Panc1 (cell line): ENCODE measurements around the gene CFAP20DC. TPM values are rescaled to one million over a fixed set of nuclear protein-coding genes. Genes with fewer than 3 reads are reported as not detected.
"Not testable (repeated sequence)": the region's sequence is repeated elsewhere in the genome, so short reads cannot be mapped to it uniquely, and the experiment has no call there.

Experiments used
- ATAC-seq: fragments of 200-7000 bp; cut with Tn5 transposase; 2 replicates; pipeline ENCODE4 v1.9.1; 2020; ENCODE audit warnings: mild to moderate bottlenecking, moderate library complexity
- BruUV-seq: library from RNA; stranded (reverse); fragments of 400-500 nt; replicated peaks from 2 replicates; lab custom pipeline; 2021; lab: Mats Ljungman, UMichigan
- CTCF ChIA-PET: fragments of 300-600 bp; sonication (Branson Sonifier 250); formaldehyde crosslinking; loops from one replicate; lab custom pipeline; 2022; ENCODE audit warnings: antibody characterized with exemption; lab: Charles Lee
- POLR2A ChIA-PET: fragments of 300-600 bp; sonication (Branson Sonifier 250); formaldehyde crosslinking; loops from one replicate; lab custom pipeline; 2022; ENCODE audit warnings: antibody characterized with exemption; lab: Charles Lee
- DNase-seq: peaks from one replicate; pipeline ENCODE4 v3.0.0-alpha.2; 2010; ENCODE audit warnings: low read depth, low spot score
- H3K27ac ChIP-seq: 2 replicates; pipeline ENCODE4 v1.5.1; 2011; ENCODE audit warnings: mild to moderate bottlenecking, low read length, inconsistent platforms
- H3K27me3 ChIP-seq: fragments of 200-500 bp; sonication (Bioruptor generic); 2 replicates; pipeline ENCODE4 v1.6.0; 2014; ENCODE audit warnings: low read length, inconsistent platforms; ENCODE audit not compliant: control insufficient read depth, insufficient read depth
- H3K36me3 ChIP-seq: fragments of 200-500 bp; sonication (Bioruptor generic); 2 replicates; pipeline ENCODE4 v1.5.1; 2014; ENCODE audit warnings: inconsistent platforms, mild to moderate bottlenecking, low read length, moderate library complexity; ENCODE audit not compliant: control insufficient read depth, insufficient read depth
- H3K4me1 ChIP-seq: 2 replicates; pipeline ENCODE4 v1.5.1; 2011; ENCODE audit warnings: inconsistent platforms, mild to moderate bottlenecking, low read length, moderate library complexity; ENCODE audit not compliant: control insufficient read depth, insufficient read depth
- H3K4me3 ChIP-seq, 2 experiments: 2 replicates each; pipeline ENCODE4 v1.5.1; 2011 to 2012; ENCODE audit warnings: low read depth in 2 of 2, low read length in 2 of 2, mild to moderate bottlenecking in 2 of 2, inconsistent platforms in 1 of 2, moderate library complexity in 1 of 2
- H3K9me3 ChIP-seq: fragments of 200-500 bp; sonication (Bioruptor generic); 2 replicates; pipeline ENCODE4 v1.5.1; 2014; ENCODE audit warnings: low read depth, mild to moderate bottlenecking, inconsistent platforms, low read length, moderate library complexity; ENCODE audit not compliant: control insufficient read depth, insufficient read depth
- CTCF ChIP-seq: fragments of 450-650 bp; IDR thresholded peaks from 2 replicates; pipeline ENCODE4 v1.5.1; 2017; ENCODE audit warnings: mild to moderate bottlenecking
- POLR2AphosphoS5 ChIP-seq: IDR thresholded peaks from 2 replicates; pipeline ENCODE4 v1.6.1; 2012; ENCODE audit warnings: mild to moderate bottlenecking, low read depth, low read length, moderate library complexity
- REST ChIP-seq, 2 experiments: IDR thresholded peaks; 2 replicates each; pipeline ENCODE4 v1.6.1; 2011 to 2012; ENCODE audit warnings: low read depth in 2 of 2, control low read depth in 1 of 2, low read length in 1 of 2, mild to moderate bottlenecking in 1 of 2, moderate library complexity in 1 of 2; ENCODE audit not compliant: insufficient read depth in 1 of 2
- SIN3A ChIP-seq: IDR thresholded peaks from 2 replicates; pipeline ENCODE4 v1.6.1; 2012; ENCODE audit warnings: low read depth, mild to moderate bottlenecking, low read length, moderate library complexity, borderline replicate concordance; ENCODE audit not compliant: insufficient read depth
- TCF7L2 ChIP-seq: IDR thresholded peaks from 2 replicates; pipeline ENCODE4 v1.6.1; 2011; ENCODE audit warnings: mild to moderate bottlenecking, low read depth, low read length, inconsistent platforms
- in situ Hi-C: cut with HindIII; loops from 2 replicates; pipeline ENCODE4 v1.10.0; 2016; ENCODE audit warnings: low sequenced_read_pairs, low pct_unique_long_range_greater_than_20kb
- intact Hi-C: fragments of 100-400 bp; cut with micrococcal nuclease; formaldehyde crosslinking; loops from one replicate; pipeline ENCODE4 v1.10.0; 2022; ENCODE audit not compliant: unreplicated experiment
- total RNA-seq: library from RNA; stranded (reverse); gene quantifications from one replicate; pipeline ENCODE4 v1.2.1, GENCODE V29; 2021; ENCODE audit not compliant: unreplicated experiment

The CFAP20DC gene
- total RNA-seq, 1 experiment from 2014 or later, result 4.0 TPM

- no TSS peak for BruUV-seq
- CTCF ChIA-PET, result no interaction called here
- Histone ChIP-seq H3K4me3 (no peak overlapping the region), H3K4me1 (no peaks in the 10 kb centered on the region), H3K27me3 (no peaks in the 10 kb centered on the region), H3K9me3 (no peaks in the 10 kb centered on the region), H3K36me3 (no peaks in the 10 kb centered on the region), H3K27ac (no peak overlapping the region)
- ATAC-seq, result no peak
- TF ChIP-seq TCF7L2, result no peak
- TF ChIP-seq CTCF, result no peak
- no peak for TF ChIP-seq SIN3A
- TF ChIP-seq REST (IDR thresholded peaks at IDR 0.05; ENCODE audit: insufficient read depth in 1 of 2, low read depth in 2 of 2, low read length in 1 of 2), result no peak
- TF ChIP-seq POLR2AphosphoS5, result no peak
- no peak for DNase-seq
- POLR2A ChIA-PET, result no interaction called here
- intact Hi-C loops, result no loop called here
- in situ Hi-C loops, result no loop called here
These were observed 76.0 kb downstream of the CFAP20DC start for GRCh38 chr3:58973796-58974195.

- H3K27me3 ChIP-seq, H3K27ac ChIP-seq, H3K4me3 ChIP-seq, in situ Hi-C loops, H3K4me1 ChIP-seq, DNase-seq, H3K9me3 ChIP-seq, POLR2A ChIA-PET, CTCF ChIA-PET, H3K36me3 ChIP-seq, ATAC-seq, intact Hi-C loops, BruUV-seq: not testable (repeated sequence)
These were observed 82.0 kb downstream of the CFAP20DC start for GRCh38 chr3:58967866-58968265.

GRCh38 chr3:58965865-58966264, 84.0 kb downstream of the CFAP20DC start:
- no peak overlapping the region for H3K4me3 ChIP-seq
- POLR2A ChIA-PET, result interaction anchor here (0.6 kb wide), 1 partner anchor 118 kb away, joined by 4 read pairs; no protein-coding TSS in a partner anchor
- no TSS peak for BruUV-seq
- H3K27me3 ChIP-seq, result no peaks in the 10 kb centered on the region
- in situ Hi-C loops, result no loop called here
- no peaks in the 10 kb centered on the region for H3K4me1 ChIP-seq
- H3K36me3 ChIP-seq, result no peaks in the 10 kb centered on the region
- intact Hi-C loops, result no loop called here
- H3K9me3 ChIP-seq, result no peaks in the 10 kb centered on the region
- no peak for DNase-seq
- no peak for TF ChIP-seq TCF7L2
- H3K27ac ChIP-seq, result no peak overlapping the region
- CTCF ChIA-PET, result no interaction called here
- ATAC-seq, result no peak
